HG03025 (cell line): ENCODE data around the gene DDRGK1.
A peak's percentile ranks its signal among the peaks of the same experiment; 100 is the strongest.

ENCODE experiments used
- ATAC-seq: cut with Tn5 transposase; IDR thresholded peaks from one replicate; pipeline ENCODE4 v1.9.1; 2021; ENCODE audit warnings: mild to moderate bottlenecking, moderate library complexity; ENCODE audit not compliant: unreplicated experiment, low FRiP score

DDRGK1 gene

GRCh38 chr20:3204124-3204794, at the start of gene DDRGK1:
Gene DDRGK1 (minus strand): TSS chr20:3204682. CDS start chr20:3204627, 55 bp downstream.
- peak; percentile 58 for ATAC-seq

- ATAC-seq, result no peak
Observed at GRCh38 chr20:3251806-3252205, 47.3 kb upstream of the DDRGK1 start.

- no peak for ATAC-seq
Observed at GRCh38 chr20:3250091-3250504, 45.6 kb upstream of the DDRGK1 start.

- ATAC-seq, result no peak
Observed at GRCh38 chr20:3248993-3249347, 44.5 kb upstream of the DDRGK1 start.

- no peak for ATAC-seq
Observed at GRCh38 chr20:3248167-3248992, 43.9 kb upstream of the DDRGK1 start.

- ATAC-seq, result no peak
Observed at GRCh38 chr20:3247638-3248037, 43.2 kb upstream of the DDRGK1 start.

- no peak for ATAC-seq
Observed at GRCh38 chr20:3246682-3247081, 42.2 kb upstream of the DDRGK1 start.

GRCh38 chr20:3245711-3246110, 41.2 kb upstream of the DDRGK1 start:
- no peak for ATAC-seq

GRCh38 chr20:3245156-3245555, 40.7 kb upstream of the DDRGK1 start:
- ATAC-seq, result no peak

- ATAC-seq, result no peak
Observed at GRCh38 chr20:3244613-3245012, 40.1 kb upstream of the DDRGK1 start.

GRCh38 chr20:3243718-3244358, 39.4 kb upstream of the DDRGK1 start:
- no peak for ATAC-seq

- no peak for ATAC-seq
Observed at GRCh38 chr20:3242172-3242692, 37.8 kb upstream of the DDRGK1 start.

- ATAC-seq, result no peak
Observed at GRCh38 chr20:3240776-3241363, 36.4 kb upstream of the DDRGK1 start.

GRCh38 chr20:3239867-3240775, 35.6 kb upstream of the DDRGK1 start:
- ATAC-seq, result no peak

GRCh38 chr20:3239026-3239866, 34.8 kb upstream of the DDRGK1 start, which contains the start of gene SLC4A11:
Gene SLC4A11 (minus strand): TSS chr20:3239190. CDS start chr20:3239137, 53 bp downstream.
- ATAC-seq, result no peak

- no peak for ATAC-seq
Observed at GRCh38 chr20:3238616-3239025, 34.1 kb upstream of the DDRGK1 start.

GRCh38 chr20:3237958-3238615, 33.6 kb upstream of the DDRGK1 start:
- ATAC-seq, result no peak
